Midbrain (tissue), 1 donor: ENCODE results near the gene KRTAP22-2.

Experiments used
- DNase-seq: peaks from one replicate; lab custom pipeline; 2025; lab: John Stamatoyannopoulos, UW

KRTAP22-2 gene

DNA sequence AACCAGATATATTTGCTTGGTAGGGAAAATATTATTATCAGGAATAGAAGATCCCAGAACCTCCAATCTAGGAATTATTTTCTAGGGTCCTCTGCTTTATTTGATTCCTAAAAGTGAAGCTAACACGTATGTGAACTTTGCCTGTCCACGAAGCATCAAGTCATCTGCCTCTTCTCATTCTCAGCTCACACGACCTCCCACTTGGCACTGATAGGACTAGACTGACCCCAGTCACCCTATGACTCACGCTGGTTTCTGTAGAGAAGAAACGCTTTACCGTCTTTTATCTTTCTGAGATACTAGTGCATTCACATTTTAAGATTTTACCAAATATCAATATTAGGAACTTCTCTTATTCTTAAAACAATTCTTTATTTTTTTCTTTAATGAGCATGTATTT, 27.1 kb downstream of the KRTAP22-2 start:
- DNase-seq = no peak

DNA sequence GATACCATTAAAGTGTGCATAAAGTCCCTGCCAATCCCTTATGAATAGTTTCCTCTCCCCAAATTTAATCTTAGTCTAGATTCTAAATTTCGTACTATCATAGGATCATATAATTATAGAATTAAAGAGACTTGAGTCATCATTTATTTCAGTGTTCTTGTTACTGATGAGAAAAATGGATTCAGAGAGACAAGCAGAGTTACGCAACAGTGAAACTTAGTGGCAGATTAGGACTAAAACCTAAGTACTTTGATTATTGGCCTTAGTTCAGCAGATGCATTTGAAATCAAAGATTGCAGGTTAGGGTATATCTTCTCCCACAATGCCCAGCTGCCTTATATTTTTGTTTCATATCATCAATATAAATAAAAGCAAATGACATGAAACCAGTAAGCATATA, 28.2 kb downstream of the KRTAP22-2 start:
- no peak for DNase-seq

DNA sequence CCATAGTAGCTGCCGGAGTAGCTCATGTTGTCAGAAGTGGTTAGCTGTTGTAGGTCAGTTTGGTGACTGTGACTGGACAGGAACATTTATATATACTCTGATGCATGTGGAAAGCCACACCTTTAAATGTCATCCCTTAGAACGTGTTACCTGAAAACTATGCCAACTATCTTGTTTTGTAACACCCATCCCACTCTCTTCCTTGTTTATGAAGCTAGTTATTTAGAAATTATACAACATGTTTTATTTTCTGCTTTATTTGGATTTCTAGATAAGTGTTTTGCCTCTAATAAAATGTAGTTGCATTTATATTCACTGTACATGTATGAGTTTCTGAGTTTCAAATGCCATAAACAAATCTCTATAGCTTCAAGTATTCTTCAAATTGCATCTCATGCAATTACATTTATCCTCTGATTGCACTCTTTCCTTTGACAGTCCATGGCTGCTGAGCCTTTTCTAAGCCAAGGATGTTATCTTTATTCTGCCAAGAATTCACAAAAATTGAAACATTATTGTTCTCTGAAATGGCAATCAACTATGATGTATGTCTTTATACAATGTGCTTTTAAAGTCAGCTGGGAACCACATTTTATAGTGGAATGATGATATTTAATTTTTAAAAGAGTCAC, 28.8 kb downstream of the KRTAP22-2 start, which contains the start of gene KRTAP19-7:
TSS of gene KRTAP19-7 (minus strand) at position 51 of the 632 bp plus-strand sequence. CDS start at position 26, 25 bp downstream.
- no peak for DNase-seq

DNA sequence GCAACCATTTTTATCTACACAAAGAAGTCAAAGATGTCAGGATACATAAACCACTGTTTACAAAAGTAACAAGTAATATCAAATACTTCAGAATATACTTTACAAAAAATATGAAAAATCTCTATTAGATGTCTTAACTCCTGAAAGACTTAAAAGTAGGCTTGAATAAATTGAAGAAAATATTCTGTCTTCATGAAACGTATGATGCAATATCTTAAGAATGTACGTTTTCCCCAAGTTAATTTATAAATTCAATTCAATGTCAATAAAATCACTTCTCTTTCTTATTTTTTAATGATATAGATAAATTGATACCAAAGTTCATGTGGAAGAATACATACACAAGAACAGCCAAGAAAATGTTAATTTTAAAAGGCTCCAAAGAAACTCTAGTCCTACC, 35.1 kb downstream of the KRTAP22-2 start:
- no peak for DNase-seq

DNA sequence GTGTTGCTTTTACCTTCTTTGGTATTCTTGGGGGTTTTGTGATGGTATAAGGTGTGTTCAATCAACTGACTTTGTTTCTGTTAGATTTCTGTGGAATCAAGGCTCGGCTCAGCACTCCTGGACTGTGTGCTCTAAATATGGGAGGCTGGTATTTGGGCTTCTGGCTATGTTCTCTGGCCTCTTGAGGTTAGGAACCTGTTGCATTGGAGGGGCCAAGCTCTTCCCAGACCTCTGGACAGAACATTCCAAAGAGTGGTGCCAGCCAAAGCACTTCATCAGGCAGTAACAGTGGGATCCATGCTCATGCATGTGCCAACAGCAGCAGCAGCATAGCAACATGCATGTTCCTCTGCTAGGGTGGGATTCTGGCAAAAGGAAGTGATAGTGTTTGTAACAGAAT, 37.4 kb downstream of the KRTAP22-2 start:
- no peak for DNase-seq

DNA sequence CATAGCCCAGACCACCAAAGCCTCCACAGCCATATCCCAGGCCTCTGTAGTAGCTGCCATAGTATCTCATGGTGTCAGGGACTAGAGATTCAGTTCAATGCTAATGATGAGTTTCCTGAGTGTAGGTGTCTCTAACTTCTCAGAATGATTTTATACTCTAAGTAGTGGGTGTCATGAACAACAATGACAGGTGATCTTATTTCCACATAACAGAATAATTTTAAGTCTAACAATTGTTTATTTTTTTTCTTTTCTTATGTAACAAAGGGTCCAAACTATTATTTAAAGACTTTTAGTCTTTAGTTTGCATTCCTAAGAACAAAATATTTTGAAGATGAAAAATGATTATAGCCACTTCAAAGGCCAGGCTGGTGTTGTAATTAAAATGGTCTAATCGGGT, 48.4 kb downstream of the KRTAP22-2 start, which contains the start of gene KRTAP19-6:
TSS of gene KRTAP19-6 (minus strand) at position 101 of the 400 bp plus-strand sequence. CDS start at position 70, 31 bp downstream.
- DNase-seq = no peak
